Measurements from ENCODE around the gene ELAVL2.
A peak's percentile ranks its signal among the peaks of the same experiment; 100 is the strongest.

Gene ELAVL2

DNA sequence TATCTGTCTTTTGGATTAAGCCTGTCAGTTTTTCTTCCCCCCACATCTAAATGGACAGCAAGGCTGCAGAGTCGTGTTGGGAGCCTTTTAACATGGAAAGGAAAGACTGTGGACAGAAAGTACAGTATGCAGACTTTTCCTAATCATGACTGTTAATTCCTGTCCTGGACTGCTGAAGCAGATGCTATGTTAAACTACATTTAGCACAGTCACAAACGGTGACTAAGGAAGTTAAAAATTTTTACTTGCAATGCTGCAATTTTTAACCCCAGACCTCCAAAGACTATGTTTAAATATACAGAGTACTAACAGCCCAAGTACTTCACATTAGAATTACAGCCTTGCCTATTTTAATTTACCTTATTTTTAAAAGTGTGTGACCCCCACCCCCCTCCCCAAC lies 51.8 kb downstream of the ELAVL2 start:
- TF ChIP-seq, protein P1, sequence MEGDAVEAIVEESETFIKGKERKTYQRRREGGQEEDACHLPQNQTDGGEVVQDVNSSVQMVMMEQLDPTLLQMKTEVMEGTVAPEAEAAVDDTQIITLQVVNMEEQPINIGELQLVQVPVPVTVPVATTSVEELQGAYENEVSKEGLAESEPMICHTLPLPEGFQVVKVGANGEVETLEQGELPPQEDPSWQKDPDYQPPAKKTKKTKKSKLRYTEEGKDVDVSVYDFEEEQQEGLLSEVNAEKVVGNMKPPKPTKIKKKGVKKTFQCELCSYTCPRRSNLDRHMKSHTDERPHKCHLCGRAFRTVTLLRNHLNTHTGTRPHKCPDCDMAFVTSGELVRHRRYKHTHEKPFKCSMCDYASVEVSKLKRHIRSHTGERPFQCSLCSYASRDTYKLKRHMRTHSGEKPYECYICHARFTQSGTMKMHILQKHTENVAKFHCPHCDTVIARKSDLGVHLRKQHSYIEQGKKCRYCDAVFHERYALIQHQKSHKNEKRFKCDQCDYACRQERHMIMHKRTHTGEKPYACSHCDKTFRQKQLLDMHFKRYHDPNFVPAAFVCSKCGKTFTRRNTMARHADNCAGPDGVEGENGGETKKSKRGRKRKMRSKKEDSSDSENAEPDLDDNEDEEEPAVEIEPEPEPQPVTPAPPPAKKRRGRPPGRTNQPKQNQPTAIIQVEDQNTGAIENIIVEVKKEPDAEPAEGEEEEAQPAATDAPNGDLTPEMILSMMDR (IDR thresholded peaks at IDR 0.05; ENCODE audit: low read depth, low read length), result no peak
- in situ Hi-C loops (cut with HindIII; ENCODE audit: low sequenced_read_pairs), result no loop called here
- peak; percentile 50 for DNase-seq (ENCODE audit: low read depth, low spot score)

DNA sequence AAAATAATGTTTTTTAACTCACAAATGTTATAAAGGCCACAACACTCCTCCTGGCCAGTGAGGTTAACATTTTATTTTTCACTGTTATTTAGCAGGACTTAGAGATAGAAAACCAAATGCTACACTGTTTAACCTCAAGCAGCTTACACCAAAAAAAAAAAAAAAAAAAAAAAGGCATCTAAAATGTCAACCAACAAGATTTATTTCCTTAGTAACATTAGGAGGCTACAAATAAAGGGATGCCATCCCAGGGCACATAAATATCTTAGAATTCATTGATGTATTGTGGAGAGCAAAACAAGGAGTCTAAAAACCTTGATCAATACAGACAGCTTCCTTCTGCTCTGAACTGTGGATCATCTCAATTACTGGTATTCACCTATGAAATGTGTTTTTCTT lies 53.7 kb downstream of the ELAVL2 start:
- DNase-seq (ENCODE audit: low read depth, low spot score), result no peak
- H3K4me3 ChIP-seq (ENCODE audit: low read depth, low read length), result no peak overlapping the region
- in situ Hi-C loops (cut with HindIII; ENCODE audit: low sequenced_read_pairs), result no loop called here
- TF ChIP-seq, protein P1 (IDR thresholded peaks at IDR 0.05; ENCODE audit: low read depth, low read length), result no peak

More for the DNA sequence above, 51.8 kb downstream of the ELAVL2 start:
- H3K4me3 ChIP-seq (ENCODE audit: low read depth, low read length), result no peak overlapping the region

DNA sequence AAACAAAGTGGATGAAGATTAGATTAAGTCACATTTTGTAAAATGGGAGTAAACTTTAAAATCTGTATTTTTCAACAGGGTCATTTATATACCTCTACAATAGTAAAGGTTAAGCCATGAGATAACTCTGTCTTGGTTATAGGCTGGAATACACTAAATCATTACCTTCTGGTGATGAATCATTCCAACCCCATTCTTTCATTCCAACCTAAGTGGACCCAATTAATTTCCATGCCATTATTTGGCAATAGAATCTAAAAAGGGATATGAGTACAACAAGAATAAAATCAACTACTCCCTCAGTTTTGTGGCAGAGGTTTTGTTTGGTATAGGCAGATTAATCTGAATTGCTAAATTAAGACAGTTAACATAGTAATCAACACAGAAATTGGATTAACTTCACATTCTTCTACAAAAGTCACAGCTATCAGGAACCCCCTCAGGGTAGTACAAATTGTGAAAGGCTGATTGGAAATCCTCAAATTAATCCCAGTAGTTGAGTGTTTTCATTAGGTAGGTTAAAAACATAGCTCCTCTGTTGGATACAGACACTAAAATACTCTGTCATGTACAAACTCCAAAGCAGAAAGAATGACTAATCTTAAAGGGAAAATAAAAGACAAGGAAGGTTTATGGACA lies 54.2 kb downstream of the ELAVL2 start:
- TF ChIP-seq, protein P1 (IDR thresholded peaks at IDR 0.05; ENCODE audit: low read depth, low read length), result no peak
- no peak overlapping the region for H3K4me3 ChIP-seq (ENCODE audit: low read depth, low read length)
- peak; percentile 9 for DNase-seq (ENCODE audit: low read depth, low spot score)
- in situ Hi-C loops (cut with HindIII; ENCODE audit: low sequenced_read_pairs), result no loop called here

DNA sequence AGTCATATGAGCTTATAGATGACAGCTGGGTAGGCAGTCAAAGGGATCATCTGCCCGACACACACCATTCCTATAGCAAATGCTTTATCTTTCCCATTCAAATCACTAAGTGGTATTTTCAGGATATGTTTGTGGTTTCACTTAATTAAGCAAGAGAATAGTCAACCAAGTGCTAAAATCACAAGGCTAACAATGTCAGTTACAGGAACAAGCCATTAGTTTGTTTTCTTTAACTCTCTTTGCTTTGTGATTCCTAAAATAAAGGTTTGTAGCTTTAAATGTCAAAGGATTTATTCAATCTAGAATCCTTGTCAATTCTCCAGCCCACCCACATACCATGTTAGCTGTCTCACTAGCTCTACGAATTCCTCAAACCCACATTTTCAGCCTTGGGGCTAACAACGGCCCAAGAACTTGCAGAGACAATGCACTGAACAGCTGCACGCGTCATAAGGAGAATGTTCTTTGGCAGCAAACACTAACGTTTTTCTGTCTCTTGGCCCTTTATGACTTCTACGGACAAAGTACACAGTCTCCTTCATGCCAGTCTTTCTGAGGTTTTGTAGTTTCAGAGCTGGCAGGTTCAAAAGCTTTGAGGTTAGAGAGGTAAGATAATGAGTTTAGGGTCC lies 56.6 kb downstream of the ELAVL2 start:
- in situ Hi-C loops (cut with HindIII; ENCODE audit: low sequenced_read_pairs), result no loop called here
- TF ChIP-seq, protein P1 (IDR thresholded peaks at IDR 0.05; ENCODE audit: low read depth, low read length), result no peak
- peak; percentile 97 for DNase-seq (ENCODE audit: low read depth, low spot score)
- H3K4me3 ChIP-seq (ENCODE audit: low read depth, low read length), result no peak overlapping the region

DNA sequence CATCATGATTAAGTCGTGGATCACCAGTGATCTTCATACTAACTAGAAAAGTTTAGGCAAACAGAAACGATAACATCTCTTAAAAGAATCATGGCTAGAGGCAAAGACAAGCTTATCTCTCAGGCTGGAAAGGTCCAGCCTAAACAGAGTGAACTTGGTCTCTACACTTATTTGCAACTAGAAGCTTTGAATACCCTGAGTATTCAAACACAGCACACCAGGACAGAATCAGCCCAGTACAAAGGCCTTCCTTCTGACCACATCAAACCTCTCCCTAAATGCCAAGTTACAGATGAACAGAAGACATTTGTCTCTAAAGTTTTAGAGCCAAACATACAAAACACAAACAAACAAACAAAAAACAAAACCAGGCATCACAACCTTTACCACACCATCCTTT lies 57.2 kb downstream of the ELAVL2 start:
- no peak overlapping the region for H3K4me3 ChIP-seq (ENCODE audit: low read depth, low read length)
- in situ Hi-C loops (cut with HindIII; ENCODE audit: low sequenced_read_pairs), result no loop called here
- TF ChIP-seq, protein P1 (IDR thresholded peaks at IDR 0.05; ENCODE audit: low read depth, low read length), result no peak
- no peak for DNase-seq (ENCODE audit: low read depth, low spot score)

DNA sequence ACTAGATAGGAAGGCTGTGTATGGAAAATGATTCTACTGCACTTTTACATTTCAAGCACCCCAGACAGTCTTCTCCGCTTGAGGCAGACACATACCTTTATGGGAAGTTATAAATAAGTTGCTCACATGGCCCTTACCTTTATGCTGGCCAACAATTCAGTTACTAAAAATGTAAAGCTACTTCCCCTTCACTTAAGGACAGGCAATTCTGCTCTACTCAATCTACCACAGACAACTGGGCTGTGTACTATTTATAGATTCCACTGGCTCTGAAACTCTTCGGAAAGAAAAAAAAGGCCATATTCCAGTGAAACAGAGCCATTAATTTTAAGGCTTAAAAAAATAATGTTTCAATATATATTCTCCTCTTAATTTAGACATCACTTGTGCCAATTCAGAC lies 59.4 kb downstream of the ELAVL2 start:
- no peak overlapping the region for H3K4me3 ChIP-seq (ENCODE audit: low read depth, low read length)
- in situ Hi-C loops (cut with HindIII; ENCODE audit: low sequenced_read_pairs), result no loop called here
- no peak for DNase-seq (ENCODE audit: low read depth, low spot score)
- TF ChIP-seq, protein P1 (IDR thresholded peaks at IDR 0.05; ENCODE audit: low read depth, low read length), result no peak
